Endothelial cell of umbilical vein (primary cell): ENCODE measurements around the gene ATAT1.

Experiments
- CTCF ChIP-seq, 2 donors: IDR thresholded peaks; 1 replicate in 1 of 2; 2 replicates in 1 of 2; pipeline ENCODE4 v1.5.1; 2011; ENCODE audit warnings: low read length in 2 of 2, mild to moderate bottlenecking in 2 of 2, moderate library complexity in 2 of 2, control low read depth in 1 of 2, inconsistent platforms in 1 of 2, low read depth in 1 of 2; ENCODE audit not compliant: insufficient read depth in 1 of 2; ENCODE audit errors: extremely low read depth in 1 of 2
- EZH2 ChIP-seq: IDR thresholded peaks from 2 replicates; pipeline ENCODE4 v1.6.1; 2012; ENCODE audit warnings: borderline replicate concordance, low read depth, mild to moderate bottlenecking, moderate library complexity, low read length, inconsistent platforms; ENCODE audit not compliant: severe bottlenecking
- GATA2 ChIP-seq: IDR thresholded peaks from 2 replicates; pipeline ENCODE4 v1.7.0; 2011; ENCODE audit warnings: low read depth, mild to moderate bottlenecking, moderate library complexity, mixed read lengths, low read length; ENCODE audit not compliant: insufficient read length, insufficient read depth
- POLR2AphosphoS5 ChIP-seq: IDR thresholded peaks from 2 replicates; pipeline ENCODE4 v1.6.1; 2012; ENCODE audit warnings: low read depth, mild to moderate bottlenecking, control low read depth, low read length, moderate library complexity; ENCODE audit not compliant: insufficient read depth

- TF ChIP-seq CTCF (IDR thresholded peaks at IDR 0.05; ENCODE audit: extremely low read depth in 1 of 2, insufficient read depth in 1 of 2, low read depth in 1 of 2, low read length in 2 of 2), result no peak
- peak; percentile 45 for TF ChIP-seq POLR2AphosphoS5
- no peak for TF ChIP-seq EZH2
- peak; percentile 51 for TF ChIP-seq GATA2
These were observed 26.9 kb upstream of the ATAT1 start for GRCh38 chr6:30599625-30600324.
